Upper lobe of left lung (tissue), 6 donors: ENCODE data around the gene SLC15A1. TPM values are rescaled to one million over a fixed set of nuclear protein-coding genes. Genes with fewer than 3 reads are reported as not detected.
A peak's percentile ranks its signal among the peaks of the same experiment; 100 is the strongest.

Experiments used
- ATAC-seq, 2 donors: fragments of 200-7000 bp; cut with Tn5 transposase; one replicate each; pipeline ENCODE4 v1.9.1; 2022; ENCODE audit warnings: mild to moderate bottlenecking in 2 of 2, moderate library complexity in 2 of 2; ENCODE audit not compliant: low FRiP score in 2 of 2
- DNase-seq, 2 donors: peaks; one replicate each; pipeline ENCODE4 v3.0.0-alpha.2; 2019 to 2020
- H3K27ac ChIP-seq, 4 donors: fragments of 200-600 bp; sonication (generic); one replicate each; pipeline ENCODE4 v1.5.1; 2016 to 2019
- H3K27me3 ChIP-seq, 4 donors: fragments of 200-600 bp; sonication (generic); one replicate each; pipeline ENCODE4 v1.5.1; 2017 to 2019
- H3K36me3 ChIP-seq, 4 donors: fragments of 200-600 bp; sonication (generic); one replicate each; pipeline ENCODE4 v1.5.1; 2016 to 2019
- H3K4me1 ChIP-seq, 4 donors: fragments of 200-600 bp; sonication (generic); one replicate each; pipeline ENCODE4 v1.5.1; 2018 to 2019
- H3K4me3 ChIP-seq, 4 donors: fragments of 200-600 bp; sonication (generic); one replicate each; pipeline ENCODE4 v1.5.1; 2017 to 2019; ENCODE audit warnings: mild to moderate bottlenecking in 2 of 4, moderate library complexity in 1 of 4
- H3K9me3 ChIP-seq, 4 donors: fragments of 200-600 bp; sonication (generic); one replicate each; pipeline ENCODE4 v1.5.1; 2018 to 2019
- CTCF ChIP-seq, 6 experiments: fragments of 450-650 bp in 4 of 6; fragments of 200-600 bp in 2 of 6; sonication (generic) in 2 of 6; IDR thresholded peaks; one replicate each; pipeline ENCODE4 v1.5.1; 2016 to 2019; ENCODE audit warnings: antibody characterized with exemption in 6 of 6
- EP300 ChIP-seq, 4 donors: sonication (generic); formaldehyde crosslinking; IDR thresholded peaks; one replicate each; pipeline ENCODE4 v1.5.1; 2017; ENCODE audit warnings: antibody characterized with exemption in 4 of 4, control low read depth in 2 of 4
- POLR2A ChIP-seq, 4 donors: fragments of 450-650 bp; IDR thresholded peaks; one replicate each; pipeline ENCODE4 v1.5.1; 2016 to 2017; ENCODE audit warnings: antibody characterized with exemption in 4 of 4, mild to moderate bottlenecking in 2 of 4
- POLR2AphosphoS5 ChIP-seq, 2 donors: sonication (generic); formaldehyde crosslinking; IDR thresholded peaks; one replicate each; pipeline ENCODE4 v1.5.1; 2017; ENCODE audit warnings: antibody characterized with exemption in 2 of 2
- WGBS, 2 donors: methylation state at CpG; one replicate each; pipeline ENCODE4 v1.1.5; 2017 to 2018; 5-methylcytosine and 5-hydroxymethylcytosine counted together
- total RNA-seq, 6 donors: library from RNA; depleted of rRNA in 4 of 6; stranded (reverse); fragments of >200 nt in 4 of 6; gene quantifications; one replicate each; pipeline versions ENCODE4 v1.1.0 to v1.2.1, GENCODE V29; 2016 to 2021
- donor health status: DM: no; HTN: no; CAD: no; lungs with moderate emphysema.
- donor health status: DM: no; HTN: yes; CAD: no; lungs with severe emphysema.

SLC15A1 gene
- total RNA-seq, 6 donors from 2014 or later: 0.07 to 0.23 (median 0.15) TPM; not detected in 3

GRCh38 chr13:98685146-98685545 lies 67.3 kb downstream of the SLC15A1 start:
- no peak for ATAC-seq
- no peak overlapping the region for H3K4me3 ChIP-seq
- H3K27me3 ChIP-seq: no peaks in the 10 kb centered on the region
- DNase-seq: no peak
- WGBS, 2 donors: 31 to 62% methylated on average over 2 of the region's 2 CpGs
- H3K4me1 ChIP-seq: no peaks in the 10 kb centered on the region
- no peaks in the 10 kb centered on the region for H3K36me3 ChIP-seq
- H3K27ac ChIP-seq: no peak overlapping the region
- TF ChIP-seq POLR2AphosphoS5 (IDR thresholded peaks at IDR 0.05): no peak
- no peaks in the 10 kb centered on the region for H3K9me3 ChIP-seq

- 90 to 97% methylated on average over 3 of the region's 3 CpGs for WGBS, 2 donors
- no peak overlapping the region for H3K4me3 ChIP-seq
- no peak for DNase-seq
- no peaks in the 10 kb centered on the region for H3K36me3 ChIP-seq
- H3K9me3 ChIP-seq: no peaks in the 10 kb centered on the region
- no peak overlapping the region for H3K27ac ChIP-seq
- no peaks in the 10 kb centered on the region for H3K27me3 ChIP-seq
- no peak for ATAC-seq
- no peaks in the 10 kb centered on the region for H3K4me1 ChIP-seq
- TF ChIP-seq POLR2A (IDR thresholded peaks at IDR 0.05): no peak
- no peak for TF ChIP-seq POLR2AphosphoS5 (IDR thresholded peaks at IDR 0.05)
- no peak for TF ChIP-seq EP300 (IDR thresholded peaks at IDR 0.05)
- no peak for TF ChIP-seq CTCF (IDR thresholded peaks at IDR 0.05)
These were observed 71.4 kb downstream of the SLC15A1 start for GRCh38 chr13:98681049-98681448.

- Histone ChIP-seq H3K4me3 (no peak overlapping the region), H3K27me3 (no peaks in the 10 kb centered on the region), H3K36me3 (no peaks in the 10 kb centered on the region), H3K4me1 (peaks cover 0 to 3% (median under 1%) of the 10 kb centered on the region in 4 donors), H3K27ac (no peak overlapping the region), H3K9me3 (no peaks in the 10 kb centered on the region)
- 92 to 94% methylated on average over 7 to 8 of the region's 8 CpGs for WGBS, 2 donors
- TF ChIP-seq EP300 (IDR thresholded peaks at IDR 0.05) (no peak), POLR2A (IDR thresholded peaks at IDR 0.05) (no peak), CTCF (IDR thresholded peaks at IDR 0.05) (no peak), POLR2AphosphoS5 (IDR thresholded peaks at IDR 0.05) (no peak)
- DNase-seq (no peak), ATAC-seq (no peak)
These were observed 73.7 kb downstream of the SLC15A1 start for GRCh38 chr13:98678741-98679140.

GRCh38 chr13:98677398-98677797 lies 75.1 kb downstream of the SLC15A1 start:
- Histone ChIP-seq H3K4me3 (no peak overlapping the region), H3K9me3 (no peaks in the 10 kb centered on the region), H3K27me3 (no peaks in the 10 kb centered on the region), H3K4me1 (peaks cover 0 to 15% (median 11%) of the 10 kb centered on the region in 4 donors), H3K36me3 (no peaks in the 10 kb centered on the region), H3K27ac (no peak overlapping the region)
- DNase-seq (no peak), ATAC-seq (no peak)
- TF ChIP-seq CTCF (IDR thresholded peaks at IDR 0.05) (no peak), POLR2AphosphoS5 (IDR thresholded peaks at IDR 0.05) (no peak), POLR2A (IDR thresholded peaks at IDR 0.05) (no peak), EP300 (IDR thresholded peaks at IDR 0.05) (no peak)
- 86 to 90% methylated on average over 12 to 13 of the region's 13 CpGs for WGBS, 2 donors

GRCh38 chr13:98676239-98676638 lies 76.2 kb downstream of the SLC15A1 start:
- peaks cover 0 to 15% (median 11%) of the 10 kb centered on the region in 4 donors for H3K4me1 ChIP-seq
- peak in 1 of 2 donors; percentile 45 for DNase-seq
- no peaks in the 10 kb centered on the region for H3K27me3 ChIP-seq
- 89 to 94% methylated on average over 13 of the region's 13 CpGs for WGBS, 2 donors
- no peak for ATAC-seq
- no peak overlapping the region for H3K27ac ChIP-seq
- no peak overlapping the region for H3K4me3 ChIP-seq
- H3K36me3 ChIP-seq: no peaks in the 10 kb centered on the region
- no peaks in the 10 kb centered on the region for H3K9me3 ChIP-seq
- TF ChIP-seq EP300 (IDR thresholded peaks at IDR 0.05) (no peak), POLR2A (IDR thresholded peaks at IDR 0.05) (no peak), CTCF (IDR thresholded peaks at IDR 0.05) (no peak), POLR2AphosphoS5 (IDR thresholded peaks at IDR 0.05) (no peak)
